ENCODE results near the gene SDHAF3.
"Not testable (repeated sequence)": the region's sequence is repeated elsewhere in the genome, so short reads cannot be mapped to it uniquely, and the experiment has no call there.

The SDHAF3 gene

DNA sequence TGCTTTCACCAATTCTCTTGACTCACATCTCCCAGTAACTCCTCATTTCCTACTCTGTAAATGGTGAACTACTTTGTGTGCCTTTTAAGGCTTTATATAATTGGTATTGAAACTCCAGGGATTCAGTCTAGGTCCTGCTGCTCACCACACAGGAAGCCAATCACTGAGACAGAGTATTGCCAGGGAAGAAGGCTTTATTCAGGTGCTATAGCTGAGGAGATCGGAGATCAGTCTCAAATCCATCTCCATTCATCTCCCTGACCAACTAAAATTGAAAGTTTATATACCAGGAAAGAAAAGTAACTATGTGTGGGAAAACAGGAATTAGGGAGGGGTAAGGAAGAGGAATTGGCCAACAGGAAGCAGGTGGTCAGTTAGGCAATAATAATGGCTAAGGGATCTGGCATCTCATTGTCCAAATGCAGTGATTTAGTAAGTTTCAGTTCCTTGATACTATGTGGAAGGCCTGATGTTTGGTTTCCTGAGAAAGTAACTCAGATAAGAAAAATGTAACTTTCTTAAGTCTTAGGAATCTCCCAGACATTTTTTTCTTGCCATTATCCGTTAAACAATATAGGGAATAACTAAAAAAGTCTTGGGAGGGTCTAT lies 10.2 kb upstream of the SDHAF3 start:
- TF ChIP-seq GATA1 (IDR thresholded peaks at IDR 0.05; ENCODE audit: low read depth, low read length) (no peak), POLR2A (IDR thresholded peaks at IDR 0.05; ENCODE audit: low read length) (no peak)

DNA sequence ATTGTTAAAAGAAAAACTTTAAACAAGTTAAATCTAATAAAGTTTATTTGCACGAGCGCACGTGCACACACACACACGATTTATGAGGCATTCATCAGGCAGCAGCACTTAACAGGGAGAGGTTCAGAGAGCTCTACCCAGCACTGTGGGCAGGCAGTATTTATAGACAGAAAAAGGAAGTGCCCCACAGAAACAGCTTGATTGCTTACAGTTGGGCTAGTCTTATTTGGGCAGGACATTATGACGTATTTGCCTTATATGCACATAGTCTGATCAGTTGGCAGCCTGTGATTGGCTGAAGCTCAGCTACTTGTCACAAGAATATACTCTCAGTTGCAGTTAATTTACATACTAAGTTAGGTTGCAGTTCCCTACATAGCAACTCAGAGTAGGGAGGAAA lies 1.2 kb upstream of the SDHAF3 start:
- DNase-seq, result peak in 1 of 2 experiments; percentile 13
- TF ChIP-seq POLR2A (IDR thresholded peaks at IDR 0.05; ENCODE audit: low read length) (no peak), GATA1 (IDR thresholded peaks at IDR 0.05; ENCODE audit: low read depth, low read length) (no peak)

More for the DNA sequence above, 10.2 kb upstream of the SDHAF3 start:
- no peak for DNase-seq

DNA sequence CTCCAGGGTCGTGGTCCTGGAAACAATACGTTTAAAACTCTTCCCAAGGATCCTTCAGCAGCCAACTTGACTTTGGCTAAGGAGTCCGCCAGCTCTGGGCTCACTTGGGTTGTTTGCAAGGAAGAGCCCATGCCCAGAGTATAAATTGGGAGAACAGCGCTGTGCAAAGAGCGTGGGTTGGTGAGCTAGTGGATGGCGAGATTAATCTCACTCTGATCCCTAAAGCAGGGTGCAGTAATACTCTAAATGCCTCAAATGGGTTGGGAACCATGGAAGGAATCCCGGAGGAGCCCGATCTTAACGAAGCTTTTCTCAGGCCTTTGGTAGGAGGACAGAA lies 495 bp upstream of the SDHAF3 start:
- DNase-seq, result no peak
- TF ChIP-seq POLR2A (IDR thresholded peaks at IDR 0.05; ENCODE audit: low read length) (no peak), GATA1 (IDR thresholded peaks at IDR 0.05; ENCODE audit: low read depth, low read length) (no peak)

DNA sequence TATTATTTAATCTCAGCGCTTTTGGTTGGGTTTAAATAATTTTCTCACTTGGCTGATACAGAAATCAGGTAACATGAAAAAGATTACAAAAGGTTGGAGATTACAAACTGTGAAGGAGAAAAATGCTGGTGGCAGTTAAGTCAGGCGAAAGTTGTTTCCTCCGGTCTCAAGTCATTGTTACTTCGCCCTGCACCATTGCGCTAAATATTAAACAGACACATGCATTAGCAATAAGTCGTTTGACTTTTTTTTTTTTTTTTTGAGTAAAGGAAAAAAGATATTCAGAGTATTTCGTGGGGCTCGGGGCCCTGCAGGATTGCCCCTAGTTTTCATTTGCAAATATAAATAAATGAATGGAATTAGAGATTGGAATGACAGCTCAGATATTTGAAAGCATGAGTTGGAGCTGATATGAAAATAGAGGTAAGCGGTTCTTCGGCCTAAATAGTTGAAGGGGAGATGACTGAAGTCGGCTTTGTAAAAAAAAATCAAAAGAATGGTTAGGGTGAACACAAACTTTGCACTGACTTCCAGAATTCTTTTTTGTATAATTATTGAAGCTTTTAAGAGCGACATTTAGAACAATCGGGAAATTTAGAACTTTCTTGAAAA lies 914 bp downstream of the SDHAF3 start:
- peak; percentile 53 to 54 for DNase-seq
- TF ChIP-seq GATA1 (IDR thresholded peaks at IDR 0.05; ENCODE audit: low read depth, low read length), result no peak
- no peak for TF ChIP-seq POLR2A (IDR thresholded peaks at IDR 0.05; ENCODE audit: low read length)

DNA sequence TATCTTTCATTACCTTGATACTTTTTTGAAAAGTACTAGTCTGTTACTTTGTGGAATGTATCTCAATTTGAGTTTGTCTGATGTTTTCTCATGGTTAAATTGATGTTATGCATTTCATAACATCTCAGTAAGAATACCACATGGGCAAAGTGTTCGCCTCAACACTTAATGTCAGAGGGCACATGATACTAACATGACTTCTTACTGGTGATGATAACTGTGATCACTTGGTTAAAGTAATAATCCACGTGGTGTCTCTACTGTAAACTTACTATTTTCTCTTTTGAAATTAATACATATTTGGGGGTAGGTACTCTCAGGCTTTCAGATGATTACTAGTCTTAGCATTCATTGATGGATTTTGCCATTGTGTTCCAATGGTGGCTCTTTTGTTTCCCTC lies 2.2 kb downstream of the SDHAF3 start:
- TF ChIP-seq POLR2A (IDR thresholded peaks at IDR 0.05; ENCODE audit: low read length) (no peak), GATA1 (IDR thresholded peaks at IDR 0.05; ENCODE audit: low read depth, low read length) (no peak)
- no peak for DNase-seq

DNA sequence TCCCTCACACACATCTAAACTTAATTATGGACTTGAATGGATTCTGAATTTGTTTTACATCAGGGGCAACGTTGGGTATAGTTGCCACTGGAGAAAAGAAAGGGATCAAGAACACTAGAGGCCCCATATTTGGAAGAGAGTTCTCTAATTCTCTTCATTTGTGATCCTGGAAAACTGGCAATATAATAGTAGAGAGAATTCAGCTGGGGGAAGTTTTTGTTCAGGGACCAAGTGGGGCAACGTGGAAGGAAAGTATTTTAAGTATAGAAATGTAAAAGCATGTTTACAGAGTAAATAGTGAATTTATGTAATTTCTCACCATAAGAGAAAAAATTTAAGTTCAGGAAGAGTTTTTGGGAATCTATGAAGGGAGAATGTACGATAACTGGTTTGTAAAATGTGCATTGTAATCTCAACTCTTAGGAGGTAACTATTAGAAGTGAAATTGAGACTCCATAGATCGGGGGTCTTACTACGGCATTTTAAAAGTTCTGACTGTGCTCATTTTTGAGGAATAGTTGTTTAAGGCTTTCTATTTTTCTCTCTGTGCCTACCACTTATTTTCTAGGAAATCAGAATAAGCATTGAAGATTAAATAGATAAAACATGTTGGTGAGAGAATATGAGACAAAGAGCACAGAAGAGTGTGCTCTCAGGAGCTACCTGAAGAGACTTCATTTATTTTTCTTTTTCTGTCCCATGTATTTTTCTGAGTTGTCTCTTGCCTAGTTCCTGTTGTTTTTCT lies 3.4 kb downstream of the SDHAF3 start:
- no peak for DNase-seq
- no peak for TF ChIP-seq POLR2A (IDR thresholded peaks at IDR 0.05; ENCODE audit: low read length)
- TF ChIP-seq GATA1 (IDR thresholded peaks at IDR 0.05; ENCODE audit: low read depth, low read length), result no peak

DNA sequence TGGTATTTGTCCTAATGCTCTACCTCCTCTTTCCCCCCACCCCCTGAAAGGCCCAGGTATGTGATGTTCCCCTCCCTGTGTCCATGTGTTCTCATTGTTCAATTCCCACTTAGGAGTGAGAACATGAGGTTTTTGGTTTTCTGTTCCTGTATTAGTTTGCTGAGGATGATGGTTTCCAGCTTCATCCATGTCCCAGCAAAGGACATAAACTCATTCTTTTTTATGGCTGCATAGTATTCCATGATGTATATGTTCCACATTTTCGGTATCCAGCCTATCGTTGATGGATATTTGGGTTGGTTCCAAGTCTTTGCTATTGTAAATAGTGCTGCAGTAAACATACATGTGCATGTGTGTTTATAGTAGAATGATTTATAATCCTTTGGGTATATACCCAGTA lies 5.6 kb downstream of the SDHAF3 start:
- not testable (repeated sequence) for DNase-seq

DNA sequence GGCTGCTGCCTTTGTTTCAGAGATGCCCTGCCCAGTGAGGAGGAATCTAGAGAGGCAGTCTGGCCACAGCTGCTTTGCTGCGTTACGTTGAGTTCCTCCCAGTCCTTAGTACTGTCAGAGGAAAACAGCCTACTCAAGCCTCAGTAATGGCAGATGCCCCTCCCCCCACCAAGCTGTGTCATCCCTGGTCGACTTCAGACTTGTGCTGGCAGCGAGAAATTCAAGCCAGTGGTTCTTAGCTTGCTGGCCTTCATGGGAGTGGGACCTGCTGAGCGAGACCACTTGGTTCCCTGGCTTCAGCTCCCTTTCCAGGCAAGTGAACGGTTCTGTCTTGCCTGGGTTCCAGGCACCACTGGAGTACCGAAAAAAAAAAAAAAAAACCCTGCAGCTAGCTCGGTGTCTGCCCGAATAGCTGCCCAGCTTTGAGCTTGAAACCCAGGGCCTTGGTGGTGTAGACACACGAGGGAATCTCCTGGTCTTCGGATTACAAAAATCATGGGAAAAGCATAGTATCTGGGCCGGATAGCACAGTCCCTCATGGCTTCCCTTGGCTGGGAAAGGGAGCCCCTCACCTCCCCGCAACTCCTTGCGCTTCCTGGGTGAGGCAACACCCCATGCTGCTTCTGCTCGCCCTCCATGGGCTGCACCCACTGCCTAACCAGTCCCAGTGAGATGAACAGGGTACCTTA lies 9.1 kb downstream of the SDHAF3 start:
- no peak for DNase-seq
- TF ChIP-seq GATA1 (IDR thresholded peaks at IDR 0.05; ENCODE audit: low read depth, low read length), result no peak
- TF ChIP-seq POLR2A (IDR thresholded peaks at IDR 0.05; ENCODE audit: low read length), result no peak

DNA sequence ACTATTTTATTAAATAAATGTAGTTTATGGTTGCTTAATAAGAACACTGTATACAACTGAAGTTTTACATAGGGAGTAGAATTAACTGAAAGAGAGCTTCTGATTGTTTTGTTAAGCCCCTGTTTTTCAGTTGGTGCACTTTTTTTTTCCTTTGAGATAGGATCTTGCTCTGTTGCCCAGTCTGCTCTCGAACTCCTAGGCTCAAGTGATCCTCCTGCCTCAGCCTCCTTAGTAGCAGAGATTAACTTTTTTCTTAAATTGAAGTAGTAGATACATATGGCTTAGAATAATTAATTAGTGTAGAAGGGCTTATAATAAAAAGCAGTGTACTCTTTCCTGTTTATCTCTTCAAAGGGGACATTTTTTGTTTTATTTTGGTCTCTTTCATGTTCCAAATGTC lies 11.2 kb downstream of the SDHAF3 start:
- TF ChIP-seq GATA1 (IDR thresholded peaks at IDR 0.05; ENCODE audit: low read depth, low read length), result no peak
- no peak for TF ChIP-seq POLR2A (IDR thresholded peaks at IDR 0.05; ENCODE audit: low read length)
- DNase-seq, result no peak

DNA sequence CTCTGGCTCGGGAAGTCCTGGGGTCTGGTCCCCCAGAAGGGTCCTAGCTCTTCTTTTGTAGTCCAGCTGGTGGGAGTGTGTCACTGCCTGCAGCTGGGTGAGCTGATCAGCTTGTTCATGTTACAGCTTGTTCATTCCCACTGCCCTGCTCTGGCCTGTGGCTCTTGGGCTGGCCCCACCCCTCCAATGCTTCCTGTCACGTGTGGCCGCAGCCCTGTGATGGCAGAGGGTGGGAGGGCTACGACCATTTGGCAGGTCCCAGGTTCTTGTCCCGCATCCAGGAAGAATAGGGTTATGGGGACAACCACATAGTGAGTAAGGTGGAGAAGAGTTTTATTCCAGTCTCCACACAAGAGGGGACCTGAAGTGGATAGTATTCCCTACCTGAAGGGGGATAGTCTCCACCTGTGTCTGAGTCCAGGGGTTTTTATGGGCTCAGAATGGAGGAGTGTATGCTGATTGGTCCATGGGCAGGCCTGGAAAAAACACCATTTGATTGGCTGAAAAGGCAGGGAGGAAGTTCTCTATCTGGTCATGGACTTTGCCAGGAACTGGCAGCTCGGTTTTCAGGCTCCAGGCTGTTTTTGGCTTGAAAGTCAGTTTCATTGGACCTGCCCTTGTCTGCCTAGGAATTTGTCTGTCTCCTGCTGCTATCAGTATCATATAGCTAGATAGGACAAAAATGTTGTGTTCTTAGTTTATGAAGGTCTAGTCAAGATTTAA lies 13.1 kb downstream of the SDHAF3 start:
- DNase-seq, result no peak
- TF ChIP-seq POLR2A (IDR thresholded peaks at IDR 0.05; ENCODE audit: low read length) (no peak), GATA1 (IDR thresholded peaks at IDR 0.05; ENCODE audit: low read depth, low read length) (no peak)

DNA sequence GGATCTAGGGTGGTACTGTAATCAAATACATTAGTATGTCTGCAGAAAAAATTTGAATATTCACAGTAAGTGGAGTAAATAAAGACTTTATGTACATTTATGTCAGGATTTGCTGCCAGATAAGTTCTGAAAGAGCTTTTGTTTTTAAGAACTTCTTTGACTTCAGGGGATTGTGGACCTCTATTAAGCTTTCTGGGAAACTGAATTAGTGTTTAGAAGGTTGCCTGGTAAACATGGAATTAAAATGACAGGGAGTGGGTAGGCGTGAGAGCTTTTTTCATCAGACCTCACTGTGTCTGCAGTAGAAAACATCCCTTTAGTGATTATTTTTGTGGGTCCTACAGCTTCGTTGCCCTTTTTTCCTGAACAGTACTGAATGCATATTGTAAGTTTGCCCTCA lies 15.7 kb downstream of the SDHAF3 start:
- TF ChIP-seq GATA1 (IDR thresholded peaks at IDR 0.05; ENCODE audit: low read depth, low read length), result no peak
- TF ChIP-seq POLR2A (IDR thresholded peaks at IDR 0.05; ENCODE audit: low read length), result no peak
- no peak for DNase-seq

DNA sequence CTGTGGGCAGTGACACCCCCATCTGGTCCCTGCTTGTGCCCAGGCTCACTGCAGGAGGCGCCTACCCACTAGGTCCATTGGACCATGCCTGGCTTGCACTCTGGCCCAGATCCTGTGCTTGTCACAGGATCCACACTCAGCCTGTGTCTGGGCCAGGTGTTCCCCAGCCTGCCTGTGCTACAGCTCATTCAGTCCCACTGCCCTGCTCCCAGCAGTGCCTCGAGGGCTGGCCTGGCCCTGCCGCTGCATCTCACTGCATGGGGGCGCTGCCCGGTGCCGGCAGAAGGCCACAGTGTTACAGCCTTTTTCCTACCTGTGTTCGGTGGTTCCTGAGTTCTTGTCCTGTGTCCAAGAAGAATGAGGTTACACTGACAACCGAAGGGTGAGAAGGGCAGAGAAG lies 21.3 kb downstream of the SDHAF3 start:
- TF ChIP-seq POLR2A (IDR thresholded peaks at IDR 0.05; ENCODE audit: low read length) (no peak), GATA1 (IDR thresholded peaks at IDR 0.05; ENCODE audit: low read depth, low read length) (no peak)
- DNase-seq, result no peak

DNA sequence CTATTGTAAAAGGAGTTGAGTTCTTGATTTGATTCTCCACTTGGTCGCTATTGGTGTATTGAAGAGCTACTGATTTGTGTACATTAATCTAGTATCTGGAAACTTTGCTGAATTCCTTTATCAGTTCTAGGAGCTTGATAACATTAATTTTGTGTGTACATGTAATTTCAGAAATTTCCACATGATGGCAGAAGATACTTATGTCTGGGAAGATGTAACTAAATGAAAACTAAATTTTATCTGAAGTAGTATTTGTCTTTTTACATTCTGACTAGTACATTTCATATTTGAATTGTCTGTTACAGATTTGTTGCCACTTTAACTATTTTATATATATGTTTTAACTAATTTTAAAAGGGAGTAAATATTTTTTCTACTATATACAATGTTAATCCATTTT lies 27.6 kb downstream of the SDHAF3 start:
- TF ChIP-seq GATA1 (IDR thresholded peaks at IDR 0.05; ENCODE audit: low read depth, low read length), result no peak
- no peak for TF ChIP-seq POLR2A (IDR thresholded peaks at IDR 0.05; ENCODE audit: low read length)
- peak; percentile 40 to 55 for DNase-seq

DNA sequence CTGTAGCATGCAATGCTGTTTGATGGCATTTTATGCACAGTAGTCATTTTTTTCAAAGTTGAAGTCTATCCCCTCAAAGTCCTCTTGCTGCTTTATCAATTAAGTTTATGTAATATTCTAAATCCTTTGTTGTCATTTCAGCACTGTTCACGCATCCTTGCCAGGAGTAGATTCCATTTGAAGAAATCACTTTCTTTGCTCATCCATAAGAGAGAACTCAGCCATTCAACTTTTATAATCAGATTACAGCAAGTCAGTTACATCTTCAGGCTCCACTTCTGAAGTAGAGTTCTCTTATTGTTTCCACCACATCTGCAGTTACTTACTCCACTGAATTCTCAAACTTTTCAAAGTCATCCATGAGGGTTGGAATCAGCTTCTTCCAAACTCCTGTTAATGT lies 32.3 kb downstream of the SDHAF3 start:
- DNase-seq, result no peak
- TF ChIP-seq GATA1 (IDR thresholded peaks at IDR 0.05; ENCODE audit: low read depth, low read length), result no peak
- TF ChIP-seq POLR2A (IDR thresholded peaks at IDR 0.05; ENCODE audit: low read length), result no peak
